ENCODE measurements around the gene TMEM42.

GRCh38 chr3:44890258-44890657 is 28.5 kb downstream of the TMEM42 start:
- TF ChIP-seq POLR2A (IDR thresholded peaks at IDR 0.05) (no peak), CTCF (IDR thresholded peaks at IDR 0.05) (no peak), EP300 (IDR thresholded peaks at IDR 0.05) (no peak)

Measured in sigmoid colon (tissue), 4 donors.